Measurements from ENCODE around the gene ACTR3. TPM values are rescaled to one million over a fixed set of nuclear protein-coding genes. Genes with fewer than 3 reads are reported as not detected.

ACTR3 gene
- total RNA-seq, 1 experiment from 2014 or later: 180 TPM

DNA sequence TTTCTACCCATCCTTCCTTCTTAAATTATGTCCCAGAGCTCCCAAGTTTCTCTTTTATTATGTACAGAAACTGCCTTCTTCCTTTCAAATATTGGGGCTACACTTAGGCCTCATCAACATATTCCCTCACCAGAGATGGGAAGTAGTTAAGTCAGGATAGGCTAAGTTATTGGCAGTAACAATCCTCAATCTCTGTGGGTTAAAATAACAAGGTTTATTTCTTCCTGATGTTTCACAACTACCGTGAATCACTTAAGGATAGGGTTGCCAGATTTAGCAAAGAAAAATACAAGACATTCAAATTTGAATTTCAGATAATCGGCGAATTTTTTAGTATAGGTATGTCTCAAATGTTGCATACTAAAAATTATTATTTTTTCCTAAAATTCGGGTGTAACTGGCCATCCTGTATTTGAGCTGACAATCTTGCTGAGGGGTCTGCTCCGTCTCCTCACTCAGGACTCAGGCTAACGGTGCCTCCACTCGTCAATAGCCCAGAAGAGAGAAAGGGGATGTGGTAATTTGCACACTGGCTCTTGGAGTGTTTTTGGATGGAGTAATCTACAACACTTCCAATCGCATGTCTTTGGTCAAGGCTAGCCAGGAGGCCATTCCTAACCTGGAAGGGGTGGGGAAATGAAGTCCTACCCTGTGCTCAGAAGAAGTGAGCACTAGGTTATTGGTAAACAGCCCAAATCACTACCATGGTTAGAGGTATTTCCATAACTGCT is 91.7 kb downstream of the ACTR3 start:
- Histone ChIP-seq H3K79me2 (ENCODE audit: insufficient read depth, low read length) (no peaks in the 10 kb centered on the region), H3K14ac (ENCODE audit: insufficient read depth, low read length) (no peak overlapping the region), H2AK5ac (ENCODE audit: insufficient read length, low read length) (no peak overlapping the region), H2AFZ (ENCODE audit: low read length) (no peak overlapping the region), H3K79me1 (ENCODE audit: insufficient read depth, low read depth, low read length, poor library complexity, severe bottlenecking) (no peaks in the 10 kb centered on the region), H4K20me1 (ENCODE audit: control insufficient read depth, insufficient read depth, insufficient read length) (no peaks in the 10 kb centered on the region), H3K4ac (ENCODE audit: low read depth, low read length) (no peak overlapping the region), H3K23ac (ENCODE audit: insufficient read length, low read depth, low read length) (no peak overlapping the region), H3K4me1 (ENCODE audit: insufficient read depth, low read length) (no peaks in the 10 kb centered on the region), H2BK12ac (ENCODE audit: insufficient read length, low read depth, low read length) (no peak overlapping the region), H2BK20ac (ENCODE audit: low read depth, low read length, poor library complexity, severe bottlenecking) (no peak overlapping the region), H3K56ac (ENCODE audit: insufficient read length, low read depth, low read length) (no peak overlapping the region), H2BK15ac (ENCODE audit: low read depth, low read length) (no peak overlapping the region), H4K91ac (ENCODE audit: insufficient read length, low read depth, low read length) (no peak overlapping the region), H3T11ph (ENCODE audit: low read length) (no peak overlapping the region), H4K8ac (replicated peaks; ENCODE audit: insufficient read length, low read depth, low read length) (no peak overlapping the region), H3K4me2 (ENCODE audit: insufficient read depth, insufficient read length, low read length) (no peak overlapping the region), H3K18ac (ENCODE audit: insufficient read length, low read depth, low read length) (no peak overlapping the region), H3K9me3 (ENCODE audit: control insufficient read depth, low read depth, low read length) (peaks cover 7% of the 10 kb centered on the region), H3K23me2 (ENCODE audit: insufficient read length, low read depth, low read length, poor library complexity, severe bottlenecking) (no peaks in the 10 kb centered on the region), H2BK5ac (ENCODE audit: insufficient read length, low read length) (no peak overlapping the region), H3K27me3 (ENCODE audit: insufficient read depth, low read length) (no peaks in the 10 kb centered on the region), H2BK120ac (ENCODE audit: low read depth, low read length, poor library complexity, severe bottlenecking) (no peak overlapping the region), H3K27ac (ENCODE audit: insufficient read length, low read depth, low read length) (no peak overlapping the region), H3K9ac (ENCODE audit: extremely low read depth, insufficient read length, low read length) (no peak overlapping the region), H4K5ac (ENCODE audit: insufficient read length, low read depth, low read length) (no peak overlapping the region)
- Mint-ChIP-seq H3K27ac (no peak overlapping the region), H3K9me3 (peaks cover 38 to 45% of the 10 kb centered on the region in 2 experiments), H3K4me1 (peaks cover 0 to 7% of the 10 kb centered on the region in 2 experiments; a peak in 1 of 4 replicates), H3K27me3 (ENCODE audit: low read depth) (peaks cover 3% of the 10 kb centered on the region), H3K4me3 (no peak overlapping the region), H3K36me3 (ENCODE audit: insufficient read depth in 1 of 3, low read depth in 3 of 3) (peaks cover 11 to 44% (median 14%) of the 10 kb centered on the region in 3 experiments)
- no CpG with 5 or more reads among the region's 8 CpGs for WGBS (ENCODE audit: extremely low coverage, insufficient read length, low lambda C conversion rate)
- TF ChIP-seq, protein P1, sequence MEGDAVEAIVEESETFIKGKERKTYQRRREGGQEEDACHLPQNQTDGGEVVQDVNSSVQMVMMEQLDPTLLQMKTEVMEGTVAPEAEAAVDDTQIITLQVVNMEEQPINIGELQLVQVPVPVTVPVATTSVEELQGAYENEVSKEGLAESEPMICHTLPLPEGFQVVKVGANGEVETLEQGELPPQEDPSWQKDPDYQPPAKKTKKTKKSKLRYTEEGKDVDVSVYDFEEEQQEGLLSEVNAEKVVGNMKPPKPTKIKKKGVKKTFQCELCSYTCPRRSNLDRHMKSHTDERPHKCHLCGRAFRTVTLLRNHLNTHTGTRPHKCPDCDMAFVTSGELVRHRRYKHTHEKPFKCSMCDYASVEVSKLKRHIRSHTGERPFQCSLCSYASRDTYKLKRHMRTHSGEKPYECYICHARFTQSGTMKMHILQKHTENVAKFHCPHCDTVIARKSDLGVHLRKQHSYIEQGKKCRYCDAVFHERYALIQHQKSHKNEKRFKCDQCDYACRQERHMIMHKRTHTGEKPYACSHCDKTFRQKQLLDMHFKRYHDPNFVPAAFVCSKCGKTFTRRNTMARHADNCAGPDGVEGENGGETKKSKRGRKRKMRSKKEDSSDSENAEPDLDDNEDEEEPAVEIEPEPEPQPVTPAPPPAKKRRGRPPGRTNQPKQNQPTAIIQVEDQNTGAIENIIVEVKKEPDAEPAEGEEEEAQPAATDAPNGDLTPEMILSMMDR (conservative IDR thresholded peaks at IDR 0.05): no peak
- no peak for DNase-seq
